ENCODE measurements around the gene CD33.
A peak's percentile ranks its signal among the peaks of the same experiment; 100 is the strongest.

The CD33 gene

GRCh38 chr19:51253088-51253806 lies 28.4 kb downstream of the CD33 start:
- TF ChIP-seq, protein P1, sequence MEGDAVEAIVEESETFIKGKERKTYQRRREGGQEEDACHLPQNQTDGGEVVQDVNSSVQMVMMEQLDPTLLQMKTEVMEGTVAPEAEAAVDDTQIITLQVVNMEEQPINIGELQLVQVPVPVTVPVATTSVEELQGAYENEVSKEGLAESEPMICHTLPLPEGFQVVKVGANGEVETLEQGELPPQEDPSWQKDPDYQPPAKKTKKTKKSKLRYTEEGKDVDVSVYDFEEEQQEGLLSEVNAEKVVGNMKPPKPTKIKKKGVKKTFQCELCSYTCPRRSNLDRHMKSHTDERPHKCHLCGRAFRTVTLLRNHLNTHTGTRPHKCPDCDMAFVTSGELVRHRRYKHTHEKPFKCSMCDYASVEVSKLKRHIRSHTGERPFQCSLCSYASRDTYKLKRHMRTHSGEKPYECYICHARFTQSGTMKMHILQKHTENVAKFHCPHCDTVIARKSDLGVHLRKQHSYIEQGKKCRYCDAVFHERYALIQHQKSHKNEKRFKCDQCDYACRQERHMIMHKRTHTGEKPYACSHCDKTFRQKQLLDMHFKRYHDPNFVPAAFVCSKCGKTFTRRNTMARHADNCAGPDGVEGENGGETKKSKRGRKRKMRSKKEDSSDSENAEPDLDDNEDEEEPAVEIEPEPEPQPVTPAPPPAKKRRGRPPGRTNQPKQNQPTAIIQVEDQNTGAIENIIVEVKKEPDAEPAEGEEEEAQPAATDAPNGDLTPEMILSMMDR (IDR thresholded peaks at IDR 0.05): no peak

- TF ChIP-seq, protein P1 (IDR thresholded peaks at IDR 0.05): no peak
Measured at GRCh38 chr19:51256155-51256625, 31.3 kb downstream of the CD33 start.

- TF ChIP-seq, protein P1 (IDR thresholded peaks at IDR 0.05): no peak
Measured at GRCh38 chr19:51257471-51257870, 32.6 kb downstream of the CD33 start.

GRCh38 chr19:51258165-51259160 lies 33.6 kb downstream of the CD33 start:
- TF ChIP-seq, protein P1 (IDR thresholded peaks at IDR 0.05): no peak

DNA sequence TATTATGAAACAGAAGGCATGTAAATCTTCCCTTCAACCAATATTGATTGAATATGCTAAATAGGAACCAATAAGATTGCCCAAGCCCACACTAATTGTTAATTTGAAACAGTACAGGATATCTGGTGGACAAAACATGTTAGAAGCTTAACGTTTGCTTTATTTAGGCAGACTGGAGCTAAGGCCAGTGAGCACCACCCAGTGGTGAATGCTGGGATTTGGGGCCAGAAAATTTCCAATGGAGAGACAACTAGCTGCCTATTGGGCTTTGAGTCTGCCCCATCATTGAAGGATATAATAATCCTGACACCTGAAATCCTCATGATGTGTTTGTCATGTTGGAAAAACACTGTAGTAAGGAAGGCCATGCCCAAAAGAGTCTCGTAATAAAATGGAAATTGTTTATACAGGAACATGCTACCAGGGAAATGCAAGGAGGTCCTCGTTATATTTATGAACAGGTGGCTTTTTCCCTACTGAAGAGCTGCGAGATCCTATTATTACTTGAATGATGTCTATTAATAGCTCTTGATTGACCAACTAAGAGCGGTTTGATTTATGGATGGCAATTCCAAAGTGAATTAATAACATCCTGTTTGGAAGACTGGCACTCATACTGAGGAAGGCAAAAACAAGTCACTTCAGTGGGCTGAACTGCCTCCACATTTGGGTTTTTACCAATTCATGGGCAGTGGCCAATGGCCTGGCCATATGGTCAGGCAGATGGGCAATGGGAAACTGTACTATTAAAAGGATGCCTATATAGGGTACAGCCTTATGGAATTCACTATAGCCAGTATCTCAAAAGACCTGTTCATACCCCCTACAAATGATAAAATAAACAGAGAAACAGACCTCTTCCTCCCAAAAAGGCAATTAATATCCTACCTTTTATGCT lies 34.7 kb downstream of the CD33 start:
- TF ChIP-seq, protein P1 (IDR thresholded peaks at IDR 0.05): peak; percentile 94

- TF ChIP-seq, protein P1 (IDR thresholded peaks at IDR 0.05): no peak
Measured at GRCh38 chr19:51263808-51264207, 38.9 kb downstream of the CD33 start.

DNA sequence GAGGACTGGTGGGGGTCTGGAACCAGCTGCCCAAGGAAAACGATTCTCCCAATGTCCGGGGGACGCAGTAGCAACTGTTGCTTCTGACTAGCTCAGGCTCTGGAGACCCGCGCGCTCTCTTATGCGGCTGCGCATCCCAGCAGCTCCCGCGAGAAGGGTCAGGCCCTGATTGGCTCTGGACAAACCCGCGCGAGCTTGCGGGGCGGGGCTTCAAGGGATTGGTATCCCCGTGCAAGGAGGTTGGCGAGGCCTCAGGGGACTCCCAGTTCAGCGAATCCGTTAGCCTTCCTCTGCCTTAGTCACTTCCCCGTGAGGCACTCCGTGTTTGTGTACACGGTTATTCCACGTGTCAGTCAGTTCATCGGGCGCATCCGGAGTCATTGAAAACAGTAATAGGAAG lies 46.2 kb downstream of the CD33 start:
- TF ChIP-seq, protein P1 (IDR thresholded peaks at IDR 0.05): no peak

Measured in LNCAP (cell line).